Activated CD8-positive, alpha-beta T cell treated with anti-CD3 and anti-CD28 coated beads, Interleukin-2, amount 10 ng/mL, durations not matched to agents 7 days and 5 days (primary cell): ENCODE data around the gene PDZD7. TPM values are rescaled to one million over a fixed set of nuclear protein-coding genes. Genes with fewer than 3 reads are reported as not detected.

Experiments
- ATAC-seq: fragments of 150-1000 bp; cut with Tn5 transposase; one replicate; pipeline ENCODE4 v1.10.0; 2021; ENCODE audit warnings: moderate library complexity
- CTCF ChIA-PET: fragments of 350-600 bp; sonication (Branson Sonifier 250); formaldehyde crosslinking; loops from one replicate; lab custom pipeline; 2021; ENCODE audit warnings: antibody characterized with exemption; lab: Charles Lee
- POLR2A ChIA-PET: fragments of 350-600 bp; sonication (Branson Sonifier 250); formaldehyde crosslinking; loops from one replicate; lab custom pipeline; 2021; ENCODE audit warnings: antibody characterized with exemption; lab: Charles Lee
- DNase-seq: peaks from one replicate; pipeline ENCODE4 v3.0.0-alpha.2; 2020
- H3K27ac Mint-ChIP-seq: one replicate; pipeline ENCODE4 v1.8.0; 2021; ENCODE audit warnings: mild to moderate bottlenecking, mixed read lengths
- H3K27me3 Mint-ChIP-seq: one replicate; pipeline ENCODE4 v1.8.0; 2021; ENCODE audit warnings: low read depth, mixed read lengths
- H3K36me3 Mint-ChIP-seq: one replicate; pipeline ENCODE4 v1.8.0; 2021; ENCODE audit warnings: low read depth, mixed read lengths
- H3K4me1 Mint-ChIP-seq: one replicate; pipeline ENCODE4 v1.8.0; 2021; ENCODE audit warnings: low read depth, mixed read lengths
- H3K4me3 Mint-ChIP-seq: one replicate; pipeline ENCODE4 v1.8.0; 2021; ENCODE audit warnings: mild to moderate bottlenecking, mixed read lengths
- H3K9me3 Mint-ChIP-seq: one replicate; pipeline ENCODE4 v1.8.0; 2022; ENCODE audit warnings: mixed read lengths; ENCODE audit not compliant: insufficient read depth
- total RNA-seq, 2 experiments: library from RNA; stranded (reverse); gene quantifications; one replicate each; pipeline ENCODE4 v1.2.3, GENCODE V29; 2021

The PDZD7 gene
- total RNA-seq, 2 experiments from 2014 or later = 0.47 to 0.50 TPM

DNA sequence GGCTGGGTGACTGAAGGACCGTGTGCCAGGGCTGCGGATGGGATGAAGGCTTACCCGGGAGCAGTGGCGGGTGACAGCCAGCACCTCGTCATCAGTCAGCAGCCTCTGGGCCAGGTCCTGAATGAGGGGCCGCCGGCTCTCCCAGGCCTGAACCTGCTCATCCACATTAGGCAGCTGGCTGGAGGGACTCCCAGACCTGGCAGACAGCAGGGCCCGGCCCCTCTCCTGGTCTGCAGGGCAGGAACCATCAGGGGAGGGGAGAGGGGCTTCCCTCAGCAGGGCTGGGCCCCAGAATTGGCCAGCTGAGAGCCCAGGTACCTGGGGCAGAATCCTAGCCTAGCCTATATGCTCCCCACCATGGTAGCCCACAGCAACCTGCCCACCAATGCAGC lies 15.4 kb downstream of the PDZD7 start:
- Mint-ChIP-seq H3K9me3 (no peaks in the 10 kb centered on the region), H3K27ac (no peak overlapping the region), H3K4me1 (peaks cover 21% of the 10 kb centered on the region), H3K4me3 (no peak overlapping the region), H3K36me3 (no peaks in the 10 kb centered on the region), H3K27me3 (peaks cover 46% of the 10 kb centered on the region)
- POLR2A ChIA-PET = no interaction called here
- ATAC-seq (no peak), DNase-seq (no peak)
- CTCF ChIA-PET = interaction anchor here (0.6 to 6.8 kb wide), 13 partner anchors 16 to 134 kb away, joined by 3 to 169 read pairs (median 5); partner anchors contain the start of genes KAZALD1, LZTS2, PDZD7 and SEMA4G

DNA sequence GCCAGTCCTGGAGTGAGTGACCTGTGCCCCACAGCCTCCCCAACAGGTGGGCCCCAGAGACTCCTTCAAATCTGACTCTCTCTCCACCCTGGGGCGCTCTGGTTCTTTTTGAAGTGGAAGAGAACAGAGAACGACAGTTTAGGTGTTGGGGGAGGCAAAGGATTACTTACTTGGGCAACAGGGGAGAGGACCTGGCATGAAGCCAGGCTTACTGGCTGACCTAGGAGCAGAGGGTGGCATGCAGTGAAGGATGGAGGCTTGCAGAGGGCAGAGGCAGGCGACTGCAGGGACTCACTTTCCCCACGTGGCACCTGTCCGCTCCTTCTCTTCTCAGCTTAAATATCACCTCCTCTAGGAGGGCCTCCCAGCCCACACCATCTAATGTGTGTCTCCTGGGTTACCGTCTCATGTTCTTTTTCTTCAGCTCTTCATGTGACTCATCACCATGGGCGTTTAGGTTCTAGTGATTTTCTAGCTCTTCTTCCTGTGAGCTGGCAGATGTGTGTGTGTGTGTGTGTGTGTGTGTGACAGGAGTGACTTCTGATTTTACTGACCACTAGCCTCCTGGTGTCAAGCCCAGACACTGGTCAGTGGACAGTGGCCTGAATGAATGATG lies 15.9 kb downstream of the PDZD7 start:
- Mint-ChIP-seq H3K27ac (no peak overlapping the region), H3K9me3 (no peaks in the 10 kb centered on the region), H3K36me3 (no peaks in the 10 kb centered on the region), H3K4me1 (peaks cover 21% of the 10 kb centered on the region), H3K4me3 (no peak overlapping the region), H3K27me3 (peaks cover 46% of the 10 kb centered on the region)
- POLR2A ChIA-PET = no interaction called here
- DNase-seq (no peak), ATAC-seq (no peak)
- CTCF ChIA-PET = interaction anchor here (0.6 to 6.8 kb wide), 34 partner anchors 8 to 219 kb away, joined by 3 to 169 read pairs (median 4); partner anchors contain the start of genes KAZALD1, LZTS2, MRPL43 and PDZD7

DNA sequence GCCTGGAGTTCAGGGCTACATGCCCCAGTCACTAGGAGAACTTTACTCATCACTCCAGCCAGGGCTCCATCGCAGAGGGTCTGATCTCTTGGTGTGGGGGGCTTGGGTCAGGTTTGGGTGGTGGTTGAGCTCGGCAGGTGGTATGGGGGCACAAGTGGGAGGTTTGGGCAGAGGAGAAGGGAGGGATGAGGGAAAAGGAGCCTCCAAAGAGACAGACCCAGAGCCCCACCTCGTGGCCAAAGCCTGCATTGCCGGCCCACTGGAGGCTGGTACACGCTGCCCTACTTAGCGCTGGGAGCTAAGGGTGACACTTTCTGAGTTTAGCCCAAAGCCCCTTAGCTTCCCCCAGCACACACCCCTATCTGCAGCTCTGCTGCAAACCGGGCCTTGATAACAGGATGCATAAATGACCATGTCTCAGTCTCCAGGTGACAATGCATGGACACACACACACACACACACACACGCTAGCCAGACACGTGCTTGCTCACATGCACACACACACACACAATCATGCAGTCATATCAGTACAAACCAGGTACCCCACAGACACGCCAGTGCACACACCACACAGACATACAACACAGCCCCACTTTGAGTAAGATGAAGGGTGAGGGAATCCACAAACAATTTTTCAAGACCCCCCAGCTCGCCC lies 16.6 kb downstream of the PDZD7 start:
- ChIA-PET POLR2A (no interaction called here), CTCF (interaction anchor here (0.6 to 6.8 kb wide), 33 partner anchors 8 to 452 kb away, joined by 3 to 169 read pairs (median 4); partner anchors contain the start of genes KAZALD1, LZTS2, MRPL43 and PDZD7)
- peak; percentile 24 for ATAC-seq
- Mint-ChIP-seq H3K27me3 (peaks cover 43% of the 10 kb centered on the region), H3K9me3 (no peaks in the 10 kb centered on the region), H3K36me3 (no peaks in the 10 kb centered on the region), H3K4me3 (no peak overlapping the region), H3K4me1 (peaks cover 21% of the 10 kb centered on the region), H3K27ac (no peak overlapping the region)
- DNase-seq = peak; percentile 81

DNA sequence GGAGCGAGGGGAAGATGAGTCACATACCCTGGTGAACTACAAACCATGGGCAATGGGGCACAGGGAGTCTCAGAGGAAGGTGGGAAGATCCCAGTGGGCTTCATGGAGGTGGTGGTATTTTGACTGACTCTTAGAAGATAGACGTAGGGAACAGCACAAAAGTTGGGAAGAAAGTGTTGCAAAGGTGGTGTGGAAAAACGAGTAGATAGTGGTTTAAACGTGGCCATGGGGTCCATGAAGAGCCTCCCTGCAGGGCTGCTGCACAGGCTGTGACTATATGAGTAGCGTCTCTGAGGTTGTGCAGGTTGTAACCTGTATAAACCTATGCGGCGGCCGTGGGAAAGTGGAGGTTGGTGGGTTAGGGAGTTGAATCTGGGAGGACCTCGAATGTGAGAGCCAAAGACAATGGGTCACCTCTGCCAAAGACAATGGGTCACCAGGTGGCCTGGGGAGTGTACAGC lies 17.5 kb downstream of the PDZD7 start:
- POLR2A ChIA-PET = no interaction called here
- CTCF ChIA-PET = interaction anchor here (1.3 to 6.8 kb wide), 7 partner anchors 15 to 453 kb away, joined by 4 to 169 read pairs (median 7); partner anchors contain the start of genes LZTS2, MRPL43, PDZD7 and SEMA4G
- no peaks in the 10 kb centered on the region for H3K9me3 Mint-ChIP-seq
- DNase-seq (no peak), ATAC-seq (no peak)
- no peak overlapping the region for H3K4me3 Mint-ChIP-seq
- H3K36me3 Mint-ChIP-seq = no peaks in the 10 kb centered on the region
- no peak overlapping the region for H3K27ac Mint-ChIP-seq
- H3K4me1 Mint-ChIP-seq = peaks cover 18% of the 10 kb centered on the region
- H3K27me3 Mint-ChIP-seq = peaks cover 37% of the 10 kb centered on the region

DNA sequence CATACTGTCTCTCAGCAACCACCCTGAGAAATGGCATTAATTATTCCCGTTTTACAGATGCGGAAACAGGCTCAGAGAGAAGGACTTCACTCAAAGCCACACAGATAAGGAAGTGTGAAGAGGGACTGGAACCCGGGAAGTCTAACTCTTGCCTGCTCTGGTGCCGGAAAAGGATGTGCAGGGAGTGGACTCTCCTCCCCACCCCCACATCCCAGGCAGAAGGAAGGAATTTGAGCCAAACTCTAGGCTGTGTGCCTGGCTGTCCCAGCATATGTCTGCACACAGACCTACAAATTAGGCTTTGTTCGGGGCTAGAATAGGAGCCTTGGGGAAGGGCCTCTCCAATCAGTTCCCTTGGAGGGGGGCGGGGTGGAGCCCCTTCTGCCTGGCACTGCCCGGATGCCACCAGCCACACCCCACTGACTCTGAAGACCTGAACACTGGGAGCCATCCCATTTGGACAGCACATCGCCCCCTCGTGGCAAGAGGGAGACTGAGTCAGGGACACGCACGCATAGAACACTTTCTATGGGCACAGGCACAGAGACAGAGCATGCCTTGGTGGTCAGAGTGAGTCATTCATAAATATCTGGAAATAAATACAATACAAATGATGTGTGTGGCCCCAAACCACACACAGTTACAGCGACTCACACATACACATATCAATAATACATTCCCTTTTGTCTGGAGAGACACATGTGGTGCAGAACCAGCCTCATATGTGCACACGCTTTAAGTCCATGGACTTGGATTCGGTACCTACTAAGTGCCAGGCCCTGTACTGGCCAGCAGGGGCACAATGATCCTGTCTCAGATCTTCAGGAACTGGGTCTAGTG lies 18.2 kb downstream of the PDZD7 start:
- no peaks in the 10 kb centered on the region for H3K36me3 Mint-ChIP-seq
- peaks cover 31% of the 10 kb centered on the region for H3K27me3 Mint-ChIP-seq
- no peak overlapping the region for H3K4me3 Mint-ChIP-seq
- DNase-seq = peak; percentile 88
- no peak overlapping the region for H3K27ac Mint-ChIP-seq
- ATAC-seq = peak; percentile 94
- ChIA-PET CTCF (interaction anchor here (1.5 to 1.9 kb wide), 3 partner anchors 10 to 15 kb away, joined by 4 to 16 read pairs (median 4); partner anchors contain the start of gene LZTS2), POLR2A (no interaction called here)
- no peaks in the 10 kb centered on the region for H3K9me3 Mint-ChIP-seq
- H3K4me1 Mint-ChIP-seq = peaks cover 16% of the 10 kb centered on the region

DNA sequence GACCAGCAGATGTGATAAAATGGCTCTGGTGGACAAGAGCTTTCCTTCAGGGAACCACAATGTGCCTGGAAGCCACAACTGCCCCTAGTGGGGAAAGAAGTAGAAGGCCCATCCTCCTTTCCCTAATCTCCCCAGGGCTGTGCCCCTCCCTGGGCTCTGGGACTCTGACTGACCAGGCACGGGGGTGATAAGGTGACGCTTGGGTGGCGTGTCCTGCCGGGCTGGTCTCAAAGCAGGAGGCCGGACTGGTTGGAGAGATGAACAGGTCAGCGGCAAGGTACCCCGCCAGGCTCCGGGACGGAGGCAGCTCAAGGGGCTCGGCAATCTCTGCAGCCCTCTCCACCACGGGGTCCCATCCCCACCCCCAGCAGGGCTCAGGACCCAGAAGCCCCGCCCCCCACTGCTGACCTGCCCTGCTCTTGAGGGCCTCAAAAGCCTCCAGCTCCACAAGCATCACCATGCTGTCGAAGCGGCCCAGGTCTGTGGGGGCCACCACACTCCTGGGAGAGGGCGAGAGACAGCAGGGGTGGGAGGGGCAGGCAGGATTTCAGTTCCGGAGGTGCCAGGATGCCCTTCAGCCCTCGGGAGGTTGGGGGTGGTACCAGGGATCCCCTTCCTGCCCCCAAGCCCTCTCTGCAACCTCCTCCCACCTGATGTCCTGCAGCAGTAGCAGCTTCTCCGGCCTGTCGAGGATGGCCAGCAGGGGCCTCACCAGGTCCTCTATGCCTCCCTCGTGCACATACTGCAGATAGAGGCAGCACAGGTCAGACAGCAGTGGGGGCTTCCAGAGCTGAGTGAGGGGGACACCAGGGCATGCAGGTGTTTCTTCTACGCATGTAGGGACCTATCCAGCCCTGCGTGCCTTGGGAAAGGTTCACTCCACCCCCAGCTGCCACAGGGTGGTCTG lies 19.2 kb downstream of the PDZD7 start:
- ChIA-PET CTCF (interaction anchor here (1.5 to 1.9 kb wide), 4 partner anchors 9 to 84 kb away, joined by 3 to 16 read pairs (median 4); partner anchors contain the start of gene LZTS2), POLR2A (interaction anchor here (1.0 kb wide), 1 partner anchor 15 kb away, joined by 3 read pairs; no protein-coding TSS in a partner anchor)
- H3K4me1 Mint-ChIP-seq = peaks cover 16% of the 10 kb centered on the region
- H3K27ac Mint-ChIP-seq = no peak overlapping the region
- H3K27me3 Mint-ChIP-seq = peaks cover 23% of the 10 kb centered on the region
- ATAC-seq = no peak
- no peaks in the 10 kb centered on the region for H3K9me3 Mint-ChIP-seq
- H3K4me3 Mint-ChIP-seq = no peak overlapping the region
- no peak for DNase-seq
- H3K36me3 Mint-ChIP-seq = no peaks in the 10 kb centered on the region

DNA sequence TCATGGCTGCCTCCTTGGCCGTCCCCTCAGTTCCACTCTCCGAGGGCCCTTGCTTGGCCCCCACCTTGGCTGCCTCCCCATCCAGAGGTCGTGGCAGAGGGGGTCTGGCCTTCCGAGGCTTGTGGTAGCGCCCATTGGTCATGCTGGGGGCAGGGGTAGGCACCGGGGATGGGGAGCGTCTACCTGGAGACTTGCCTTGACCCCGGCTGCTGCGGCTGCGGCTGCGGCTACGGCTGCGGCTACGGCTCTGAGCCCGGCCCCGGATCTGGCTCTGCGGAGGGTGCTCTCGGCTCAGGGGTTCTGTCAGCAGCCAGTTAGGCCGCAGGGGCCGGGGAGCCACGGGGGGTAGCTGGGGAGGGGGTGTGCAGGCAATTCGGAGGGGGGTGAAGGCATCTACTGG lies 20.6 kb downstream of the PDZD7 start:
- peaks cover 12% of the 10 kb centered on the region for H3K27me3 Mint-ChIP-seq
- no peak overlapping the region for H3K27ac Mint-ChIP-seq
- no peaks in the 10 kb centered on the region for H3K36me3 Mint-ChIP-seq
- H3K4me3 Mint-ChIP-seq = no peak overlapping the region
- CTCF ChIA-PET = interaction anchor here (1.5 kb wide), 1 partner anchor 85 kb away, joined by 3 read pairs; no protein-coding TSS in a partner anchor
- ATAC-seq = no peak
- peaks cover 16% of the 10 kb centered on the region for H3K4me1 Mint-ChIP-seq
- no peaks in the 10 kb centered on the region for H3K9me3 Mint-ChIP-seq
- DNase-seq = no peak
- POLR2A ChIA-PET = no interaction called here

DNA sequence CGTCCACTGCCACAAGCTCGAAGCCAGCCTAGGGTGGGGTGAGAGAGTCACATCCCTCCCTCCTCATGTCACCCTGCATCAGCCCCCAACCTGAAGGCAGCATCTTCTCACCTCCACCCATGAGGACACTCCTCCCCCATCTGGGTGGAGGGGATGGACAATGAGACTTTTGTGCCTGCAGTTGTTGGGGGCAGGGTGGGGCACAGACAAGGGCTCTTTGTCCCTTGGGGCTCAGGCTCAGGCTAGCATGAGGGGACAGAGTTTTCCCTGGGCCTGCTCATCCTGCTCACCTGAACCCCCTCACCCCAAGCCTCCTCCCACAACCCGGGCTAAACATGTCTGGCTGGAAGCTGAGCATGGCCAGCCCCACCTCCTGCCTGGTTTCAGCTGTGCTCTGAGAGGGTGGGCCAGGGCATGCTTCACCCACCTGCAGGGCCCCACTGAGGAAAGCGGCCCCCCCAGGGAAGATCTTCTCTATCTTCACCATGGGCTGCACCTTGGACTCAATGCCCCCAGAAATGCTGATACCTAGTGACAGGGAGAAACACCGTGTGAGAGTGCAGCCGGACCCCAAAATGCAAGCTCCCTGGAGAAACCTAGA lies 22.0 kb downstream of the PDZD7 start:
- no peak overlapping the region for H3K4me3 Mint-ChIP-seq
- ATAC-seq = no peak
- peaks cover 3% of the 10 kb centered on the region for H3K27me3 Mint-ChIP-seq
- H3K9me3 Mint-ChIP-seq = no peaks in the 10 kb centered on the region
- ChIA-PET CTCF (interaction anchor here (0.9 to 3.8 kb wide), 3 partner anchors 10 to 17 kb away, joined by 3 to 24 read pairs (median 16); no protein-coding TSS in a partner anchor), POLR2A (interaction anchor here (0.9 kb wide), 1 partner anchor 22 kb away, joined by 3 read pairs; the partner anchor contains the start of genes PDZD7 and SFXN3)
- H3K27ac Mint-ChIP-seq = no peak overlapping the region
- H3K36me3 Mint-ChIP-seq = no peaks in the 10 kb centered on the region
- no peak for DNase-seq
- H3K4me1 Mint-ChIP-seq = peaks cover 11% of the 10 kb centered on the region

DNA sequence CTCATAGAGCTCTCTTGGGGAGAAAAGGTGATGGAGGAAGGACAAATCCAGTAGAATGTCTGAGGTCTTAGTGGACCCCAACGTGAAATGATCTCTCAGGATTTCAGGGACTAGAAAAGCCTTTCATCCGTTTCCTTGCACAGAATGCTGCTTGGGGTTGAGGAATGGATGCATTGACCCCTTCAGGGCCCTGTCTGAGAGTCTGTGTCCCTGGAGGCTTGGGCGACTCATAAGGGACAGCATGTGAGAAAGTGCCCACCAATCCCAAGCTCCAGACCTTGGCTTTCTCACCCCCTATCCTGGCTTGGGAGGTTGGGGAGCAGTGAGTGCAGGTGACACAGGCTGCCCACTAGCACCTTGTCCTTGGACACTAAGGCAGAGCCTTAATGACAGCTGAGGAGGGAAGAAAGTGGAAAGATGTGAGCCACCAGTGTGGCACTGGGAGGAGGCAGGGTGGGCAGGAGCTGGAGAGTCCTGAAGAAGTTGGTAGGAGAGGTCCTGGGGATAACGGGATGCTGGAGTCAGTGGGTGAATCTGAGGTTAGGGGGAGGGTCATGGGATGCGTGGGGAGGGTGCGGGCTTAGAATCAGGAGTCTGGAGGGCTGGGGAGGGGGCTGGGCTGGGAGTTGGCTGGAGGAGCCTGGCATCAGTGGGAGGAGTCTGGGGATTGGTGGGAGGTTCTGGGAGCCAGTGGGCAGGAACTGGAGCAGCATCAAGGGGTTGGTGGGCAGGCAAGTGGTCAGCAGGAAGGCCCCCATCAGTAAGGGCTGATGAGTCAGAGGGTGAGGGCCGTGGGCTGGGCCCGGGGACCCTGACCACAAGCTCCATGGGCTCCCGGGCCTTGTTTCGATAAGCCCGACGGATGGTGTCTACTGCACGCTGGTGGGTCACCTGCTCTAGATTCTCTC lies 22.8 kb downstream of the PDZD7 start:
- H3K27me3 Mint-ChIP-seq = peaks cover 1% of the 10 kb centered on the region
- no peak overlapping the region for H3K4me3 Mint-ChIP-seq
- no peaks in the 10 kb centered on the region for H3K36me3 Mint-ChIP-seq
- peaks cover 7% of the 10 kb centered on the region for H3K4me1 Mint-ChIP-seq
- POLR2A ChIA-PET = interaction anchor here (0.9 to 1.2 kb wide), 2 partner anchors 11 to 23 kb away, joined by 3 read pairs; partner anchors contain the start of genes PDZD7 and SFXN3
- H3K9me3 Mint-ChIP-seq = no peaks in the 10 kb centered on the region
- CTCF ChIA-PET = interaction anchor here (0.9 to 3.8 kb wide), 7 partner anchors 9 to 43 kb away, joined by 3 to 24 read pairs (median 3); partner anchors contain the start of genes LZTS2, PDZD7 and SFXN3
- no peak for ATAC-seq
- no peak overlapping the region for H3K27ac Mint-ChIP-seq
- DNase-seq = no peak
